Prostate gland (tissue), 2 donors: ENCODE measurements around the gene UGT1A10.

Experiments
- POLR2AphosphoS5 ChIP-seq: sonication (generic); formaldehyde crosslinking; IDR thresholded peaks from one replicate; pipeline ENCODE4 v1.6.1; 2017; ENCODE audit warnings: antibody characterized with exemption
- TF ChIP-seq, protein P1 (sequence below), 4 experiments: fragments of 200-600 bp in 2 of 4; fragments of 450-650 bp in 2 of 4; sonication (generic) in 2 of 4; IDR thresholded peaks; 1 replicate in 3 of 4; 2 replicates in 1 of 4; pipeline ENCODE4 v1.5.1; 2016 to 2019; ENCODE audit warnings: antibody characterized with exemption in 4 of 4, mild to moderate bottlenecking in 2 of 4, moderate library complexity in 2 of 4

GRCh38 chr2:233760043-233760442 is 123.8 kb downstream of the UGT1A10 start, which contains the start of gene UGT1A1:
- TF ChIP-seq, protein P1, sequence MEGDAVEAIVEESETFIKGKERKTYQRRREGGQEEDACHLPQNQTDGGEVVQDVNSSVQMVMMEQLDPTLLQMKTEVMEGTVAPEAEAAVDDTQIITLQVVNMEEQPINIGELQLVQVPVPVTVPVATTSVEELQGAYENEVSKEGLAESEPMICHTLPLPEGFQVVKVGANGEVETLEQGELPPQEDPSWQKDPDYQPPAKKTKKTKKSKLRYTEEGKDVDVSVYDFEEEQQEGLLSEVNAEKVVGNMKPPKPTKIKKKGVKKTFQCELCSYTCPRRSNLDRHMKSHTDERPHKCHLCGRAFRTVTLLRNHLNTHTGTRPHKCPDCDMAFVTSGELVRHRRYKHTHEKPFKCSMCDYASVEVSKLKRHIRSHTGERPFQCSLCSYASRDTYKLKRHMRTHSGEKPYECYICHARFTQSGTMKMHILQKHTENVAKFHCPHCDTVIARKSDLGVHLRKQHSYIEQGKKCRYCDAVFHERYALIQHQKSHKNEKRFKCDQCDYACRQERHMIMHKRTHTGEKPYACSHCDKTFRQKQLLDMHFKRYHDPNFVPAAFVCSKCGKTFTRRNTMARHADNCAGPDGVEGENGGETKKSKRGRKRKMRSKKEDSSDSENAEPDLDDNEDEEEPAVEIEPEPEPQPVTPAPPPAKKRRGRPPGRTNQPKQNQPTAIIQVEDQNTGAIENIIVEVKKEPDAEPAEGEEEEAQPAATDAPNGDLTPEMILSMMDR (IDR thresholded peaks at IDR 0.05) = no peak
- no peak for TF ChIP-seq POLR2AphosphoS5
